DND-41 (cell line): ENCODE results near the gene HSBP1.

ENCODE experiments used
- ATAC-seq: fragments of 200-7000 bp; cut with Tn5 transposase; 3 replicates; pipeline ENCODE4 v1.9.1; 2021; ENCODE audit warnings: low read depth; ENCODE audit not compliant: insufficient read depth
- DNase-seq: peaks from one replicate; pipeline ENCODE4 v3.0.0-alpha.2; 2020
- H2AFZ ChIP-seq: 2 replicates; pipeline ENCODE4 v1.6.0; 2012; ENCODE audit warnings: low read depth, low read length
- H3K27ac ChIP-seq: 2 replicates; pipeline ENCODE4 v1.5.1; 2012; ENCODE audit warnings: low read length, inconsistent platforms
- H3K27me3 ChIP-seq: fragments of 200-600 bp; sonication (generic); 2 replicates; pipeline ENCODE4 v1.6.0; 2012; ENCODE audit warnings: low read length, mild to moderate bottlenecking, inconsistent platforms; ENCODE audit not compliant: insufficient read depth, poor library complexity
- H3K36me3 ChIP-seq: 2 replicates; pipeline ENCODE4 v1.5.1; 2012; ENCODE audit warnings: low read length, inconsistent platforms; ENCODE audit not compliant: insufficient read depth
- H3K4me1 ChIP-seq: 2 replicates; pipeline ENCODE4 v1.5.1; 2012; ENCODE audit warnings: mild to moderate bottlenecking, low read length; ENCODE audit not compliant: insufficient read depth
- H3K4me2 ChIP-seq: 2 replicates; pipeline ENCODE4 v1.6.0; 2012; ENCODE audit warnings: mild to moderate bottlenecking, moderate library complexity, low read length, inconsistent platforms; ENCODE audit not compliant: insufficient read depth
- H3K4me3 ChIP-seq, 2 experiments: fragments of 200-600 bp in 1 of 2; shearing (Covaris generic) in 1 of 2; 2 replicates each; pipeline ENCODE4 v1.5.1; 2012 to 2016; ENCODE audit warnings: inconsistent platforms in 2 of 2, low read length in 2 of 2, mild to moderate bottlenecking in 2 of 2, low read depth in 1 of 2, moderate library complexity in 1 of 2
- H3K79me2 ChIP-seq: 2 replicates; pipeline ENCODE4 v1.6.0; 2012; ENCODE audit warnings: low read length, inconsistent platforms; ENCODE audit not compliant: insufficient read depth
- H3K9ac ChIP-seq: 2 replicates; pipeline ENCODE4 v1.6.0; 2012; ENCODE audit warnings: low read depth, mild to moderate bottlenecking, inconsistent platforms, low read length, moderate library complexity
- H3K9me3 ChIP-seq: 2 replicates; pipeline ENCODE4 v1.5.1; 2012; ENCODE audit warnings: low read length, moderate library complexity, mild to moderate bottlenecking, inconsistent platforms; ENCODE audit not compliant: insufficient read depth, severe bottlenecking
- H4K20me1 ChIP-seq: 2 replicates; pipeline ENCODE4 v1.6.0; 2012; ENCODE audit warnings: low read length; ENCODE audit not compliant: insufficient read depth
- CTCF ChIP-seq: IDR thresholded peaks from 2 replicates; pipeline ENCODE4 v1.5.1; 2012; ENCODE audit warnings: borderline replicate concordance, low read length, moderate library complexity, mild to moderate bottlenecking; ENCODE audit not compliant: poor library complexity, severe bottlenecking; ENCODE audit errors: extremely low read depth
- EZH2 ChIP-seq: IDR thresholded peaks from 3 replicates; pipeline ENCODE4 v1.6.1; 2012; ENCODE audit warnings: borderline replicate concordance, low read depth, mild to moderate bottlenecking, moderate library complexity, low read length, inconsistent platforms; ENCODE audit not compliant: severe bottlenecking

Gene HSBP1

GRCh38 chr16:83772806-83773205 lies 35.0 kb upstream of the HSBP1 start:
- Histone ChIP-seq H3K4me1 (no peaks in the 10 kb centered on the region), H3K4me2 (no peak overlapping the region), H4K20me1 (no peaks in the 10 kb centered on the region), H3K27ac (no peak overlapping the region), H3K9me3 (no peaks in the 10 kb centered on the region), H3K4me3 (no peak overlapping the region), H2AFZ (no peak overlapping the region), H3K9ac (no peak overlapping the region), H3K36me3 (no peaks in the 10 kb centered on the region), H3K27me3 (peaks cover 2% of the 10 kb centered on the region), H3K79me2 (no peaks in the 10 kb centered on the region)
- ATAC-seq: no peak
- DNase-seq: no peak
- TF ChIP-seq EZH2: no peak
- no peak for TF ChIP-seq CTCF

- ATAC-seq (no peak), DNase-seq (no peak)
- TF ChIP-seq EZH2 (no peak), CTCF (no peak)
- no peaks in the 10 kb centered on the region for H3K79me2 ChIP-seq
- no peaks in the 10 kb centered on the region for H3K4me1 ChIP-seq
- no peaks in the 10 kb centered on the region for H3K36me3 ChIP-seq
- H4K20me1 ChIP-seq: no peaks in the 10 kb centered on the region
- no peak overlapping the region for H2AFZ ChIP-seq
- peaks cover 2% of the 10 kb centered on the region for H3K27me3 ChIP-seq
- H3K9me3 ChIP-seq: no peaks in the 10 kb centered on the region
- no peak overlapping the region for H3K27ac ChIP-seq
- H3K4me2 ChIP-seq: no peak overlapping the region
- no peak overlapping the region for H3K9ac ChIP-seq
- H3K4me3 ChIP-seq: no peak overlapping the region
Measured at GRCh38 chr16:83774066-83774465, 33.7 kb upstream of the HSBP1 start.

DNA sequence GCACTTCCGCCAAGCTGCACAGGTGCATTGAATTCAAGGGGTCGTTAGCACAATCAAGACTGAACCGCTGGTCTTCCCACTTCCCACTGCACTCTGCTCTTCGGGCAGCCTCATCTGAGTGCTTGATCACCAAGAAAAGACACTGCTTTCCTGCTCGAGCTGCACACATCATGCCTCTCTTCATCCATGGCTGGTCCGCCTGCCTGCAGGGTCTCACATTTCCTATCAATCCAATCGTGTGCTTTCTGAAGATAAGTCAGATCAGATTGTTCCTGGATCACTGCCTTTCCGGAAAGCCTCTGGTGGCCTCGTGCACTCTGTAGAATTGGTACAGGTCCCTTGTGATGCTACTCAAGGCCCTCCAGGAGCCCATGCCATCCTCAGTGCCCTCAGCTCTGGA lies 30.8 kb upstream of the HSBP1 start:
- H3K4me3 ChIP-seq: no peak overlapping the region
- H3K36me3 ChIP-seq: no peaks in the 10 kb centered on the region
- no peak for TF ChIP-seq CTCF
- no peak for TF ChIP-seq EZH2
- no peaks in the 10 kb centered on the region for H3K4me1 ChIP-seq
- H3K27ac ChIP-seq: no peak overlapping the region
- ATAC-seq: no peak
- H3K9ac ChIP-seq: no peak overlapping the region
- H3K79me2 ChIP-seq: no peaks in the 10 kb centered on the region
- no peak overlapping the region for H3K4me2 ChIP-seq
- H2AFZ ChIP-seq: no peak overlapping the region
- DNase-seq: no peak
- no peaks in the 10 kb centered on the region for H3K9me3 ChIP-seq
- H3K27me3 ChIP-seq: peaks cover 2% of the 10 kb centered on the region
- H4K20me1 ChIP-seq: no peaks in the 10 kb centered on the region

- Histone ChIP-seq H3K9ac (no peak overlapping the region), H3K4me2 (no peak overlapping the region), H3K9me3 (no peaks in the 10 kb centered on the region), H3K4me3 (no peak overlapping the region), H2AFZ (no peak overlapping the region), H3K79me2 (no peaks in the 10 kb centered on the region), H3K27ac (no peak overlapping the region), H4K20me1 (no peaks in the 10 kb centered on the region), H3K4me1 (no peaks in the 10 kb centered on the region), H3K36me3 (no peaks in the 10 kb centered on the region), H3K27me3 (peaks cover 2% of the 10 kb centered on the region)
- DNase-seq (no peak), ATAC-seq (no peak)
- TF ChIP-seq EZH2 (no peak), CTCF (no peak)
Measured at GRCh38 chr16:83779886-83780285, 27.9 kb upstream of the HSBP1 start.
